Suprapubic skin (tissue), 3 donors: ENCODE results near the gene CALML3.

ENCODE experiments used
- CTCF ChIP-seq, 2 donors: fragments of 200-600 bp in 1 of 2; fragments of 450-650 bp in 1 of 2; sonication (generic) in 1 of 2; IDR thresholded peaks; one replicate each; pipeline ENCODE4 v1.5.1; 2016 to 2019; ENCODE audit warnings: antibody characterized with exemption in 2 of 2, mild to moderate bottlenecking in 1 of 2, moderate library complexity in 1 of 2
- POLR2AphosphoS5 ChIP-seq, 3 donors: sonication (generic); formaldehyde crosslinking; IDR thresholded peaks; one replicate each; pipeline ENCODE4 v1.6.1; 2017; ENCODE audit warnings: antibody characterized with exemption in 3 of 3

- TF ChIP-seq CTCF (IDR thresholded peaks at IDR 0.05) (no peak), POLR2AphosphoS5 (IDR thresholded peaks at IDR 0.05) (no peak)
Observed at GRCh38 chr10:5526691-5527331, 2.0 kb downstream of the CALML3 start.
